ENCODE data around the gene MYDGF. TPM values are rescaled to one million over a fixed set of nuclear protein-coding genes. Genes with fewer than 3 reads are reported as not detected.
"Not testable (repeated sequence)": the region's sequence is repeated elsewhere in the genome, so short reads cannot be mapped to it uniquely, and the experiment has no call there.

Gene MYDGF
- total RNA-seq, 1 donor from 2014 or later: 42.5 TPM

GRCh38 chr19:4682417-4683200 is 12.5 kb upstream of the MYDGF start:
- H3K9me3 Mint-ChIP-seq (ENCODE audit: low read depth): no peaks in the 10 kb centered on the region
- no peak for DNase-seq (ENCODE audit: low spot score, unreplicated experiment)
- no peak for TF ChIP-seq CTCF (IDR thresholded peaks at IDR 0.05; ENCODE audit: unreplicated experiment)
- H3K36me3 Mint-ChIP-seq (ENCODE audit: insufficient read depth): peaks cover 10% of the 10 kb centered on the region
- no peak overlapping the region for H3K27ac Mint-ChIP-seq
- no peaks in the 10 kb centered on the region for H3K4me1 Mint-ChIP-seq (ENCODE audit: low read depth)
- no peak overlapping the region for H3K4me3 Mint-ChIP-seq (ENCODE audit: low read depth)
- no peaks in the 10 kb centered on the region for H3K27me3 Mint-ChIP-seq

GRCh38 chr19:4680021-4680420 is 9.9 kb upstream of the MYDGF start:
- not testable (repeated sequence) for H3K27me3 Mint-ChIP-seq; DNase-seq (ENCODE audit: low spot score, unreplicated experiment); H3K4me3 Mint-ChIP-seq (ENCODE audit: low read depth); H3K4me1 Mint-ChIP-seq (ENCODE audit: low read depth); H3K9me3 Mint-ChIP-seq (ENCODE audit: low read depth); H3K27ac Mint-ChIP-seq
- peaks cover 17% of the 10 kb centered on the region for H3K36me3 Mint-ChIP-seq (ENCODE audit: insufficient read depth)

GRCh38 chr19:4678881-4679790 is 9.0 kb upstream of the MYDGF start:
- Mint-ChIP-seq H3K4me1 (ENCODE audit: low read depth) (no peaks in the 10 kb centered on the region), H3K27me3 (no peaks in the 10 kb centered on the region), H3K27ac (no peak overlapping the region), H3K9me3 (ENCODE audit: low read depth) (no peaks in the 10 kb centered on the region), H3K36me3 (ENCODE audit: insufficient read depth) (peaks cover 17% of the 10 kb centered on the region), H3K4me3 (ENCODE audit: low read depth) (no peak overlapping the region)
- TF ChIP-seq CTCF (IDR thresholded peaks at IDR 0.05; ENCODE audit: unreplicated experiment): no peak
- DNase-seq (ENCODE audit: low spot score, unreplicated experiment): no peak

GRCh38 chr19:4676955-4677731 is 7.0 kb upstream of the MYDGF start:
- Mint-ChIP-seq H3K4me3 (ENCODE audit: low read depth) (no peak overlapping the region), H3K27ac (no peak overlapping the region), H3K36me3 (ENCODE audit: insufficient read depth) (peaks cover 13% of the 10 kb centered on the region), H3K9me3 (ENCODE audit: low read depth) (no peaks in the 10 kb centered on the region), H3K4me1 (ENCODE audit: low read depth) (no peaks in the 10 kb centered on the region), H3K27me3 (no peaks in the 10 kb centered on the region)
- DNase-seq (ENCODE audit: low spot score, unreplicated experiment): no peak
- TF ChIP-seq CTCF (IDR thresholded peaks at IDR 0.05; ENCODE audit: unreplicated experiment): peak; percentile 49

GRCh38 chr19:4675346-4675745 is 5.2 kb upstream of the MYDGF start:
- Mint-ChIP-seq H3K9me3 (ENCODE audit: low read depth) (no peaks in the 10 kb centered on the region), H3K27ac (no peak overlapping the region), H3K4me1 (ENCODE audit: low read depth) (no peaks in the 10 kb centered on the region), H3K36me3 (ENCODE audit: insufficient read depth) (peaks cover 11% of the 10 kb centered on the region), H3K4me3 (ENCODE audit: low read depth) (no peak overlapping the region), H3K27me3 (no peaks in the 10 kb centered on the region)
- no peak for DNase-seq (ENCODE audit: low spot score, unreplicated experiment)
- TF ChIP-seq CTCF (IDR thresholded peaks at IDR 0.05; ENCODE audit: unreplicated experiment): no peak

All from progenitor cell of endocrine pancreas (in vitro differentiated cells).